HCEC 1CT (cell line): ENCODE results near the gene MYL6B.
A peak's percentile ranks its signal among the peaks of the same experiment; 100 is the strongest.
"Not testable (repeated sequence)": the region's sequence is repeated elsewhere in the genome, so short reads cannot be mapped to it uniquely, and the experiment has no call there.

ENCODE experiments used
- DNase-seq: peaks from one replicate; pipeline ENCODE4 v3.0.0-alpha.2; 2017

Gene MYL6B

GRCh38 chr12:56154246-56154771, 1.9 kb downstream of the MYL6B start:
- no peak for DNase-seq

GRCh38 chr12:56154818-56155217, 2.4 kb downstream of the MYL6B start:
- DNase-seq, result no peak

- no peak for DNase-seq
Observed at GRCh38 chr12:56155256-56155845, 3.0 kb downstream of the MYL6B start.

GRCh38 chr12:56156464-56157200, 4.2 kb downstream of the MYL6B start:
- DNase-seq, result not testable (repeated sequence)

GRCh38 chr12:56157201-56158028, 5.0 kb downstream of the MYL6B start:
- peak; percentile 90 for DNase-seq

- peak; percentile 98 for DNase-seq
Observed at GRCh38 chr12:56158029-56158925, 5.9 kb downstream of the MYL6B start, which contains the start of gene MYL6. Gene MYL6 (plus strand): TSS chr12:56158359. CDS start chr12:56158402, 43 bp downstream.

GRCh38 chr12:56158926-56159461, 6.6 kb downstream of the MYL6B start:
- peak; percentile 68 for DNase-seq

GRCh38 chr12:56159482-56160192, 7.2 kb downstream of the MYL6B start:
- DNase-seq, result no peak

- peak; percentile 60 for DNase-seq
Observed at GRCh38 chr12:56160193-56160763, 7.9 kb downstream of the MYL6B start.

- no peak for DNase-seq
Observed at GRCh38 chr12:56160894-56161689, 8.7 kb downstream of the MYL6B start.

- no peak for DNase-seq
Observed at GRCh38 chr12:56161690-56162351, 9.4 kb downstream of the MYL6B start.

- DNase-seq, result no peak
Observed at GRCh38 chr12:56162468-56163290, 10.3 kb downstream of the MYL6B start.

- peak; percentile 13 for DNase-seq
Observed at GRCh38 chr12:56163533-56164344, 11.4 kb downstream of the MYL6B start.

GRCh38 chr12:56164345-56164729, 11.9 kb downstream of the MYL6B start:
- peak; percentile 11 for DNase-seq

- DNase-seq, result no peak
Observed at GRCh38 chr12:56165369-56165768, 13.0 kb downstream of the MYL6B start.

GRCh38 chr12:56169229-56169759, 16.9 kb downstream of the MYL6B start:
- no peak for DNase-seq

- DNase-seq, result no peak
Observed at GRCh38 chr12:56172839-56173238, 20.5 kb downstream of the MYL6B start.
